BLaER1 treated with 17β-estradiol and CSF1 and Interleukin-3, amounts not matched to agents 10 nM and 100 nM (cell line): ENCODE data around the gene OBP2B.
A peak's percentile ranks its signal among the peaks of the same experiment; 100 is the strongest.

Experiments
- H3K27ac ChIP-seq, 11 experiments: shearing (Covaris generic); formaldehyde crosslinking; 2 replicates each; pipeline ENCODE4 v1.8.1; 2022
- H3K27me3 ChIP-seq, 11 experiments: shearing (Covaris generic); formaldehyde crosslinking; 2 replicates each; pipeline ENCODE4 v1.8.1; 2022
- H3K36me3 ChIP-seq, 11 experiments: shearing (Covaris generic); formaldehyde crosslinking; 2 replicates each; pipeline ENCODE4 v1.8.1; 2022
- H3K4me1 ChIP-seq, 10 experiments: shearing (Covaris generic); formaldehyde crosslinking; 2 replicates each; pipeline ENCODE4 v1.8.1; 2022
- H3K4me2 ChIP-seq, 11 experiments: shearing (Covaris generic); formaldehyde crosslinking; 2 replicates each; pipeline ENCODE4 v1.8.1; 2022
- H3K4me3 ChIP-seq, 10 experiments: shearing (Covaris generic); formaldehyde crosslinking; 2 replicates each; pipeline ENCODE4 v1.8.1; 2022
- H3K9ac ChIP-seq, 11 experiments: shearing (Covaris generic); formaldehyde crosslinking; 2 replicates each; pipeline ENCODE4 v1.8.1; 2022
- H3K9me3 ChIP-seq, 11 experiments: shearing (Covaris generic); formaldehyde crosslinking; replicated peaks in 1 of 11; 2 replicates each; pipeline ENCODE4 v1.8.1; 2022
- H4K20me1 ChIP-seq, 11 experiments: shearing (Covaris generic); formaldehyde crosslinking; 2 replicates each; pipeline ENCODE4 v1.8.1; 2022
- Cebpa-rat ChIP-seq, 11 experiments: shearing (Covaris generic); IDR thresholded peaks; 2 replicates each; pipeline ENCODE4 v1.8.1; 2022

Gene OBP2B

DNA sequence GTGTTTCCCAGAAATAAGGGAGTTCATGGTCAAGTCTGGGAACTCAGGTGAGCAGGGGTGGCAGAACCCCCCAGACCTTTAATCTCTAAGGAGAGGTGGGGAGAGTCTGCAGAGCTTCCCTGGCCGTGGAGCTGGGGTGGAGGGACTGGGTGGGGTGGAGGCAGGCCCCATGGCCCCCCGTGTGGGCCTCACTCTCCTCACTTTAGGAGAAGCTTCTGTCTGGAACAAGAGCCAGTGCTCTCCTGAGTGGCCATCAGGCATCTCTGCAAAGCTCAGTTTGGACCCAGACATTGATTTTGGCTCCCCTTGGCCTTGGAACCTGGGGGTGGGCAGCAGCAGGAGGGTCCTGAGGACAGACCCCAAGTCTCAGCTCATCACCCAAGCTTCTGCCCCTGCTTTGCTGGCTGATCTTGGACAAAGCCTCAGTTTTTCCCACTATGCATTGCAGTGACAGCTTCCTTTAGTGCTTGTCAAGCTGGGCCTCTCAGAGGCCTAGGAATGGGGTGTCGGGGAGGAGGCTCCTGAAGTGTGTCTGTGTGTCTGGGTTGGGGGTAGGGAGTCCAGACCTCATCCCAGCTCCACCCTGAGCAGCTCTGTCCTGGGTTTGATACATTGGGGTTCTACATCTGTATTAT lies 41.8 kb downstream of the OBP2B start:
- no peaks in the 10 kb centered on the region for H3K9me3 ChIP-seq

DNA sequence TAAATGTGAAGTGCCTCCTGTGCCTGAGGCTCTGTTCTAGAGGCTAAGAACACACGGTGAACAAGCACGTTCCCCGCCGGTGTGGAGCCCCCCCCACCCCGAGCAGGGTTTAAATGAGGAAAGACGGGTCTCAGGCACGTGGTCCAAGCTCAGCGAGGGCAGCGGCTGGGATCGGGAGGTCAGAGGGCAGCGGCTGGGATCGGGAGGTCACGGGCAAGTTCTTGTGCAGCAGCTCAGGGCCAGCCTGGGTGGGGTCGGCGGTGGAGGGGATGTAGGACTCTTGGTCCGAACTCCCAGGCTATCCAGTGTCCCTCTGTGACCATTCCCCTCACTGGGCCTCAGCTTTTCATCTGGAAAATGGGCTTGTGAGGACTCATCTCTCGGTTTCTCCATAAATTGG lies 42.7 kb downstream of the OBP2B start:
- Histone ChIP-seq H3K4me1 (peaks cover 33 to 89% (median 81%) of the 10 kb centered on the region in 10 experiments), H3K4me3 (no peak overlapping the region), H3K4me2 (peak overlapping the region in 5 of 11 experiments; percentile 25 to 98 (median 96); a peak in 4 of 22 replicates), H3K36me3 (peaks cover 2 to 5% (median 4%) of the 10 kb centered on the region in 11 experiments; a peak in 14 of 22 replicates), H3K27ac (no peak overlapping the region), H4K20me1 (peaks cover 11 to 29% (median 19%) of the 10 kb centered on the region in 11 experiments; a peak in 21 of 22 replicates), H3K9ac (no peak overlapping the region), H3K9me3 (no peaks in the 10 kb centered on the region), H3K27me3 (peaks cover 0 to 9% (median 0%) of the 10 kb centered on the region in 11 experiments; a peak in 6 of 22 replicates)
- no peak for TF ChIP-seq Cebpa-rat (IDR thresholded peaks at IDR 0.05)

More for the DNA sequence above, 41.8 kb downstream of the OBP2B start:
- Histone ChIP-seq H3K27ac (no peak overlapping the region), H3K36me3 (no peaks in the 10 kb centered on the region; a peak in 1 of 22 replicates), H3K4me3 (no peak overlapping the region), H3K4me2 (peak overlapping the region in 8 of 11 experiments; percentile 36 to 98 (median 94); a peak in 17 of 22 replicates), H3K9ac (peak overlapping the region in 3 of 11 experiments; percentile 0 to 16 (median 5); a peak in 2 of 22 replicates), H3K27me3 (peaks cover 0 to 17% (median 0%) of the 10 kb centered on the region in 11 experiments; a peak in 8 of 22 replicates), H4K20me1 (peaks cover 6 to 27% (median 11%) of the 10 kb centered on the region in 11 experiments; a peak in 18 of 22 replicates), H3K4me1 (peaks cover 29 to 90% (median 82%) of the 10 kb centered on the region in 10 experiments)
- TF ChIP-seq Cebpa-rat (IDR thresholded peaks at IDR 0.05), result no peak

GRCh38 chr9:133165452-133165730 lies 43.7 kb downstream of the OBP2B start:
- H3K27me3 ChIP-seq, result no peaks in the 10 kb centered on the region
- H3K4me1 ChIP-seq, result peaks cover 33 to 89% (median 81%) of the 10 kb centered on the region in 10 experiments
- H3K4me3 ChIP-seq, result no peak overlapping the region
- H3K9me3 ChIP-seq, result no peaks in the 10 kb centered on the region
- H3K36me3 ChIP-seq, result peaks cover 9 to 15% (median 12%) of the 10 kb centered on the region in 11 experiments
- H3K27ac ChIP-seq, result no peak overlapping the region
- peak overlapping the region in 6 of 11 experiments; percentile 96 to 99 (median 98); a peak in 8 of 22 replicates for H3K4me2 ChIP-seq
- no peak for TF ChIP-seq Cebpa-rat (IDR thresholded peaks at IDR 0.05)
- H4K20me1 ChIP-seq, result peaks cover 18 to 33% (median 29%) of the 10 kb centered on the region in 11 experiments; a peak in 21 of 22 replicates
- peak overlapping the region in 2 of 11 experiments; percentile 6 to 41; a peak in 2 of 22 replicates for H3K9ac ChIP-seq

DNA sequence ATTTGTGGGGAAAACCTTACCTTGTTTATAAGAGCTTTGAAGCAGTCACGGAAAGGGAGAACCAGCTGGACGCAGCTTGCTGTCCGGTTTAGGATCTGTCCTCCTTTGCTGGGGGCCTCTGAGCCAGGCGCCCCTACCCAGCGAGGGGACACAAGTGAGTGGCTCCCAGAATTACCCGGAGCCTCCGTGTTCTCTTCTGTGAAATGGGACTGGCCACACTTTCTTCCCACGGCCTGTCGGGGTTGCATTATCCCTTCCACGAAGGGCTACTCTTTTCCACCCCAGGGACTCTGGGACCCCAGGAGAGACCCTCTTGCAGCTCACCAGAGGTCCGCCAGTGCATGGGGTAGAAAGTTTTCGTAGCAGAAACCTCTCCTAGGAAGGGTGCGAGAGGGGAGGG lies 44.9 kb downstream of the OBP2B start:
- Histone ChIP-seq H3K27me3 (no peaks in the 10 kb centered on the region), H3K36me3 (peaks cover 21 to 27% (median 24%) of the 10 kb centered on the region in 11 experiments), H3K4me1 (peaks cover 36 to 80% (median 71%) of the 10 kb centered on the region in 10 experiments), H4K20me1 (peaks cover 29 to 45% (median 40%) of the 10 kb centered on the region in 11 experiments; a peak in 21 of 22 replicates), H3K9me3 (no peaks in the 10 kb centered on the region), H3K4me2 (peak overlapping the region; percentile 95 to 100 (median 98)), H3K27ac (peak overlapping the region; percentile 73 to 89 (median 85); a peak in 21 of 22 replicates), H3K4me3 (peak overlapping the region; percentile 74 to 96 (median 82)), H3K9ac (peak overlapping the region; percentile 79 to 92 (median 87))
- no peak for TF ChIP-seq Cebpa-rat (IDR thresholded peaks at IDR 0.05)

GRCh38 chr9:133163504-133164172 lies 45.4 kb downstream of the OBP2B start, which contains the start of gene GBGT1:
GBGT1 (minus strand) TSS chr9:133163914; CDS start chr9:133162412, 1,502 bp downstream.
- Histone ChIP-seq H3K4me2 (peak within 1 kb of the TSS; percentile 95 to 100 (median 98)), H3K9ac (peak within 1 kb of the TSS; percentile 79 to 92 (median 87)), H4K20me1 (peaks cover 33 to 50% (median 46%) of the 10 kb centered on the region in 11 experiments; a peak in 21 of 22 replicates), H3K27me3 (no peaks in the 10 kb centered on the region), H3K27ac (peak within 1 kb of the TSS; percentile 73 to 89 (median 85)), H3K4me3 (peak within 1 kb of the TSS; percentile 74 to 96 (median 82)), H3K36me3 (peaks cover 27 to 33% (median 30%) of the 10 kb centered on the region in 11 experiments), H3K4me1 (peaks cover 36 to 74% (median 66%) of the 10 kb centered on the region in 10 experiments), H3K9me3 (no peaks in the 10 kb centered on the region)
- no peak for TF ChIP-seq Cebpa-rat (IDR thresholded peaks at IDR 0.05)

DNA sequence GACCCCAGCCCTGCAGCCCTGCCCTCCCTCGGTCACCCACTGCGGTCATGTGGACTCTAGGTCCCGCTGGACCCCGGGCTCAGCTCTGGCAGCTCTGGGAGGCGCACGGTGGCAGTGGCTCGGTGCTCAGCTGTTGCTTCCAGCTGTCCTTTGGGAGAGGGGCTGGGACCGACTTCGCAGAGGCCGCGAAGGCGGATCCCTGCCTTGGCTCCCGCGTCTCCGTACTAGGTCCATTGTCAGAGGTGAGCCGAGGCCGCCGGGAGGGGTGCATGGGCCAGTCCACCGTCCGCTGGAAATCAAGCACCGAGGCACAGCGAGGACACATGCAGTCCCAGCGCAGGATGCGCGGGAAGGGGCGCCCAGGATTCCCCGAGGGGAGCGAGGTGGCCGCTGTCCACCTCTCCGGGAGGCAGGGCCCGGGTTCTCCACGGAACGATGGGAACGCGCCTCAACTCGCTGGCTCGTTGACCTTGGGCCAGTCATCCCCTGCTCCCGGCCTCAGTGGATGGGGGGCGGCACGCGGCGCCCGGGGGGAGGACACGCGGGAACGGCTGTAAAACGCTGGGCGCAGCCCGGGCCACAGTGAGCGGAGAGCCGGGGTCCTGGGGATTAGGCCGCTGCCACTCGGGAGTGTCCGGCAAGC lies 46.1 kb downstream of the OBP2B start:
- Histone ChIP-seq H3K27me3 (no peaks in the 10 kb centered on the region), H3K4me1 (peaks cover 36 to 68% (median 59%) of the 10 kb centered on the region in 10 experiments), H3K36me3 (peaks cover 33 to 40% (median 36%) of the 10 kb centered on the region in 11 experiments), H3K9me3 (no peaks in the 10 kb centered on the region), H3K4me3 (peak overlapping the region; percentile 74 to 96 (median 82)), H3K27ac (peak overlapping the region; percentile 73 to 89 (median 85)), H3K4me2 (peak overlapping the region; percentile 95 to 100 (median 98)), H3K9ac (peak overlapping the region; percentile 79 to 92 (median 87)), H4K20me1 (peaks cover 33 to 57% (median 52%) of the 10 kb centered on the region in 11 experiments; a peak in 21 of 22 replicates)
- TF ChIP-seq Cebpa-rat (IDR thresholded peaks at IDR 0.05), result no peak

DNA sequence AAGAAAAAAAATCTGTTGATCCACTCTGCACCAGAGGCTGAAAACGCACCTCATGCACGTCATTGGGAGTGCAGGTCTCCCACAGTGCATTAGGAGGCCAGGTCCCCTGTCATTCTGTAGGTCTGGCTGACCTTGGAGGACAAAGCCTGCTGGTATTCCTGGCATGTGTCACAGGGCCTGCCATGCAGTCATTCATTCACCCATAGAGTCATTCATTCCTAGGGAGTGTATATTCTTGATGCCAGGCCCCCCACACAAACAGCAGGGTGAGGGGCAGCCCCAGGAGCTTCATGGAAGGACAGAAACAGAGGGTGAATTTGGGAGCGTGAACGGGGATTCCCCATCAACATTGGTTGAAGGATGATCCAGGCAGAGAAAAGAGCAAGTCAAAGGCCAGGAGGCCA lies 47.5 kb downstream of the OBP2B start:
- Histone ChIP-seq H3K4me3 (peak overlapping the region; percentile 3 to 92 (median 34); a peak in 13 of 20 replicates), H3K4me1 (peaks cover 42 to 55% (median 49%) of the 10 kb centered on the region in 10 experiments), H3K9me3 (no peaks in the 10 kb centered on the region), H3K36me3 (peaks cover 34 to 53% (median 50%) of the 10 kb centered on the region in 11 experiments), H4K20me1 (peaks cover 33 to 71% (median 67%) of the 10 kb centered on the region in 11 experiments; a peak in 21 of 22 replicates), H3K27ac (no peak overlapping the region; a peak in 1 of 22 replicates), H3K27me3 (no peaks in the 10 kb centered on the region), H3K9ac (peak overlapping the region in 8 of 11 experiments; percentile 19 to 92 (median 45); a peak in 9 of 22 replicates), H3K4me2 (peak overlapping the region; percentile 67 to 100 (median 80))
- TF ChIP-seq Cebpa-rat (IDR thresholded peaks at IDR 0.05), result no peak
